HG02943 (cell line): Measurements from ENCODE around the gene F5.

Experiments
- ATAC-seq: cut with Tn5 transposase; IDR thresholded peaks from one replicate; pipeline ENCODE4 v1.9.1; 2021; ENCODE audit warnings: mild to moderate bottlenecking, low read depth, moderate library complexity; ENCODE audit not compliant: unreplicated experiment

Gene F5

DNA sequence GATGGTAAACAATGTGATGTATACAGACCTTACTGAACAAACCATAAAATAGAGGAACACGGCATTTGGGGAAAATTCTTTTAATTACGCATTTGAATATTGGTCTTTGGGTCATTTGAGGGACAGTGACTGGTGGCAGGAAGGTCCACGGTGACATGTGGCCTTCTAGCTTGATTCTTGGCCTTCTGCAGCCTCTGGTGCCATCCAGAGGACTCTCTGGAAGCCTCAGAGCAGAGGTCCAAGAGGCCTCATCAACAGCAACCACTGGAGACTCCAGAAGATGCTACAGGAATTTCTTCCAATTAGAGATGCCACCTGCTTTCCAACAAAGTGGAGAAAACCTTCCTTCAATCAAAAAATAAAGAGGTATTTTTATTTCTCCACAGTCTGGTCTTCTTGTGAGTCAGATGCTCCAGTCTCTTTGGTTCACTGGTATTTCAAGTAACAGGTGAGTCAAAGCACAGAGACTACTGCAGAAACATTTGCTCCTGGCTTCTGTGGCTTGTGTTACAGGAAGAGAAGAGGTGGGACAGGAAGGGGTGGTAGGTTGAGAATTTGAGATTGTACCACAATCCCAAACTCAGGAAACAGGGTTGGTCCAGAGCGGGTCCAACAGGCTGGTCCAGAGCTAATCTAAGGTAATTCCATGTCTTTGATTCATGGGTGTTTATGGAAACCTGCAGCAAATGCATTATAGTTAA lies 2.7 kb upstream of the F5 start:
- ATAC-seq: no peak

DNA sequence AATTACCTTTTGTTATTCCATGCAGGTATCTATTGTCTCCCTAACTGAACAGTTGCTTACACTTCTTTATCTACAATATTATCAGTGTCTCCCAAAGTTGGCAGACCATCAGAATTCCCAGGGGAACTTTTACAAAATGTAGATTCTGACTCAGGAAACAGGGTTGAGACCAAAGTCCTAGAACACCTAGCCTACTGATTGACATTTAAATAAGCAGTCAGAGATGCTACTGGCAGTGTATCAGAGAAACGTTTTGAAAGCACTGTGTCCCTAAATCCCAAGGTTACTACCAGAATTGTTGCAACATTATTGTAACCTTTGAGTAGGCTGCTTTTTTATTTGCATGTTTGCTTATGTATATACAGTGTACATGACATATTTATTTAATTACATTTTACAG lies 1.8 kb upstream of the F5 start:
- ATAC-seq: no peak

- no peak for ATAC-seq
Measured at GRCh38 chr1:169586067-169586394, 250 bp downstream of the F5 start.

- ATAC-seq: no peak
Measured at GRCh38 chr1:169585181-169585580, 1.1 kb downstream of the F5 start.

GRCh38 chr1:169584483-169585144 lies 1.7 kb downstream of the F5 start:
- no peak for ATAC-seq

DNA sequence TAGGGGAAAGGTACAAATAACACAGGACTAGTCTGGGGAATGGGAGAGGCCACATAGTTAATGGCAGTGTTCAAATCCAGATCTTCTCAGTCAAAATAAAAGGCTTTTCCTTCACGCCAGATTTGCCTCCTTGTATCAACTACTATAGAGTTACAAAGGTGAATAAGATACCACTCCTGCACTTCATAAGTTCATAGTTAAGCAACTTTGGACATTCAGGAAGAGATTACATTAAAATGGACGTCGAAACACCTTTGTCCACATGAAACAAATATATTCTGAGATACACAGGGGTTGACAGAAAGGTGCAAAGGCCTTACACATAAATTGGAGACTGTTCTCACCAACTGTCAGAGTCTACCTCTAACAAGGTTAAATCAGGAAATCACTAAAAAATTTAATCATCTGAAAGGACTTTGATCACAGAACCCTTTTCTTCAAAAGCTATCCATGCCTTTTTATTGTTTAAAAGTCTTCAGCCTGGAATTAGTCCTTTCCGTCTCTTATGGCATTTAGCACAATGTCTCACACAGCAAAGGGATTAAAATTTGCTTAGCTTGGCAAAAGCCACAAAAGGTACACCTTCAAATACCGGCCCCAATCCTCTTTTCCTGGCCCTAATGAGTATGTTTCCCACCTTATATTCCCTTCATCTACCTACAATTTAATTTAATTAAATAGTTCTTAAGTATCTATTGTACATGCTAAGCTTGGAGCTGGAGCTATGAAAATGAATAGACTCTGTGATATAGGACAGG lies 8.1 kb downstream of the F5 start:
- no peak for ATAC-seq

DNA sequence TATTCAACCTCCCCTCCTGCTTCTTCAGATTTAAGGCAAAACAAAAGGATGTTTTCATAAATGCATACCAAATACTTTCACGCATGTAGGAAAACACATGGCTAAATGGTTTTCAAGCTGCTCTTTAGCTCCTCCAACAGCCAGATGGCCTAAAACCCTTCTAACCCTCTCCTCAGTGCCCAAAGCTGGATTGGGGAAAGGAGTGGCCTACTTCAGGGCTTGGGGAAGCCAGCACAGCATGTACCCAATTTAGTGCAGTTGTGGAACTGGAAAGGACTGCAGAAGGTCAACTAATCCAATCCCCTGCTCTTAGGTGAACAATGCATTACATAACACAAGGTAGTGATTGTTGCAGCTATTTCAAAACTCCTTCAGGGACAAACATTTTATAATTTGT lies 9.3 kb downstream of the F5 start:
- no peak for ATAC-seq

DNA sequence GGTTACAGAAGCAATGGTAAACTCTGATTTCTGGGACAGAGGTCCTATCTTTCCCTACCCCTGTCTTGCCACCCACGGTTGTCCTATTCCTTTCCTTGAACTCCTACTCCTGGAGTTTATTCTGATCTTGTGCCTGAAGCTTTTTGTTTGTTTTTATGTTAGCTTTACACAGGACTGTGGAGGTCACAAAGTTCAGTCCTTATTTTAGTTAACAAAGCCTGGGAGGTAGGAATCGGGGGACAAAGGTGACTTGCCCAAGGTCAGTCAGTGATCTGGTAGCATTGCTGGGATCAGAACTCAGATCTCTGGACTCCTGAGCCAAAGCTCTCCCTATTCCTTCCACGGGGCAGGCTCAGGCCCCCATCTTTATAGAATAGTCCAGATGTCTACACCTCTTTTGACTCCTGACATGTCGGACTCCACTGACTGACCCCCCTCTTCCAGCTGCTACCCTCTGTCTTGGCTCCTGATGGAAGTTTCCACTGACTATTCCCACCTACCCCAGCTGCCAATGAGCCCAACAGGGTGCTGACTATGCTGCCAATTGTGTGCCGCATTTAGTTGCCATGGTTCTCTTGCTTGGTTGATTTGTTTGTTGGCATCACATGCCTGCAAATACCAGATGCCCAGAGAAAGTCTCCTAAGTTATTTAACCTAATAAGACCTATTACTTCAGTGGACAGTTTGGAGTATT lies 9.9 kb downstream of the F5 start:
- ATAC-seq: no peak

DNA sequence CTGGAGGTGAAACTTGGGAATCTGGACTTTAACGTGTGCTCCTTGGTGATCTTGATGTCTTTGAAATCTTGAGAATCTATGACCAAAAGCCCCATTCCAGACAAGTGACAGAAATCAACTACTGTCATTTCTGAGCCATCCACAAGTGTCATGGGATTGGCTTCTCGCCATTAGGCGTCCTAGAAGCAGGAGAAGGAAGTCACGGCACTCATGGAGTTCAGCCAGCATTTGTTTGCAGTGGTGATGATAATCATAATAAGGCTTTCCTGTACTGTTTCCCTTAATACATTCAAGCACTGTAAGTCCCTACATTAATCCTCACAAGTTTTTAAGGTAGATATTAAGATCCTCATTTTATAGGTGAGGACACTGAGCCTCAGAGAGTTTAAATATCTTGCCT lies 11.9 kb downstream of the F5 start:
- no peak for ATAC-seq

GRCh38 chr1:169572187-169572586 lies 14.1 kb downstream of the F5 start:
- ATAC-seq: no peak

DNA sequence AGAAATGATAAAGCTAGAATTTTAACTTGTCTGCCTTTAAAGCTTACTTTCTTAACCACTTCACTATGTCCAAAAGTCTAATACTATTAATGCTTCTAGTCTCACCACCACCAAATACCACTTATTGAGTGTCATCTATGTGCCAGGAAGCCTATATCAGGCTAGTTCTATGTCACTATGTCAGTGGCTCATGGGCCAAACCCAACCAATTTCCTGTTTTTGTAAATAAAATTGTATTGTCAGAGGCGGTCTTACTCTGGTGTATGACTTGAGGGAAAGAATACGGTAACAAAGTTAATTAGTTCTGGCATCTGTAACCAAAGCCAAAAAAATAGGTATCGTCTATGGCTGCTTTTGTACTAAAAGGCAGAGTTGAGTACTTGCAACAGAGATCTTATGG lies 14.8 kb downstream of the F5 start:
- no peak for ATAC-seq

DNA sequence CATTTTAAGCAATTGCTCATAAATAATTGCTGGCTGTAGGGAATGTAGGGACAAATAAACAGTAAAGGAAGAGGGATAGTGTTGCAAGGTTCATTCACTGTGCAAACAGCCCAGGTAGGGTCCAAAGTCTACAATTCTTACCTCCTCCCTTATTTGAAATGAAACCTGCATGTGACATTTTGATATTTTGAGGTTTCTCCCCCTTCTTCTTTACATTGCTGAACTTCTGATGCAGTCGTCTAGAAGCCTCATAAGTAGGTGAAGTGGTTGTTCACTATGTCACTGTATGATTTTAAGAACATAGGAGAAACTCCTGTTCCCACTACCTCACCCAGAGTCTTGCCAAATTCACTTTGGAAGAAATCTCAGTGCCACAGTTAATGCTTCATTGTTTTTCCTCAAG lies 16.1 kb downstream of the F5 start:
- no peak for ATAC-seq

DNA sequence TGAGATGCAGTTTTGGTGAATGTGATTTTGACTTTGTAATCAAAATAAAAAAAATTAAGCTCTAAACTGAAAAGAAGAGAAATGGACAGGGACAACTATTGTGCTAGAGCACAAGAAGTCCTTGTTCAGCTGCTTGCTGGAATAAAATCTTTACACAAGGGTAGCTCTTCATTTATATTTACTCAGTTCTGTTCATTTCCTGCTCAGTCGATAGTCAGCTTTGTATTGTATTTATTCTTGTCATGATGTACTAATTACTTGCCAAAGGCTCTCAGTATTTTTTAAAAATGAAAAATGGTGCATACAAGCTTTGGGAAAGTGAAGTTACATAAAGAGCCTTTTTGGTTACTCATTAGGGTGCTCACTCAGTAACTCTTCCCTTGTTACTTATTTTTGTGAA lies 17.8 kb downstream of the F5 start:
- no peak for ATAC-seq

GRCh38 chr1:169565335-169566271 lies 20.7 kb downstream of the F5 start:
- ATAC-seq: no peak

DNA sequence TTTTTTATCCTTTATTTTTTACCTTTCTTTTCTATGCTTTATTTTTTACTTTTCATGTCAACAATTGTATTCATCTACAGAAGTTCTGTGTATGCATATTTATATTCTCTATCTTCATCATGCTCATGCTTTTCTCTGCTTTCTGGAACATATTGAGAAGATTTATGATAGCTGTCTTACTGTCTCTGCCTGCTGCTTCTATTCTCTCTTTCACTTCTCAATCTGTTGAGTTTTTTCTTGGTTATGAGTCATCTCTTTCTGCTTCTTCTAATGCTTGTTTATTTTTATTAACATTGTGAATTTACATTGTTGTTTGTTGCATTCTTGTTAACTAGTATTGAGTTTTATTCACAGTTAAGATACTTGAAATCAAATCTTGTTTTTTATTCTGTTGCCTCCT lies 22.6 kb downstream of the F5 start:
- ATAC-seq: no peak

- no peak for ATAC-seq
Measured at GRCh38 chr1:169563019-169563615, 23.2 kb downstream of the F5 start.

DNA sequence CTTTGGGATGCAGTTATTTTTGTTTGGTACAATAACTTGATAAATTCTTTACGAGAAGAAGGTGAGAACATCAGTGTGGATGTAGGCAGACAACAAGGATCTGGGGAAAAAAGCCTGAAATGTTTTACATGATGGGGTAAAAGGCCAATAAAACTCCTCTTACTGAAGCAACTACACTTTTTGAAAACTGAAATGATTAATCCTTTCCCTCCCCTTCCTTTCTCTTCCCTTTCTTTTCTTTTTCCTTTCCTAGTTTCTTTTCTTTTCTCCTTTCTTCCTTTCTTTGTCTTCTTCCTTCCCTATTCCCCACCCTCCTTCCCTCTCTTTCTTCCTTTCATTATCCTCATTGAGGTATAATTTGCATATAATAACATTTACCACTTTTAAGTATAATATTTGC lies 24.6 kb downstream of the F5 start:
- ATAC-seq: no peak

DNA sequence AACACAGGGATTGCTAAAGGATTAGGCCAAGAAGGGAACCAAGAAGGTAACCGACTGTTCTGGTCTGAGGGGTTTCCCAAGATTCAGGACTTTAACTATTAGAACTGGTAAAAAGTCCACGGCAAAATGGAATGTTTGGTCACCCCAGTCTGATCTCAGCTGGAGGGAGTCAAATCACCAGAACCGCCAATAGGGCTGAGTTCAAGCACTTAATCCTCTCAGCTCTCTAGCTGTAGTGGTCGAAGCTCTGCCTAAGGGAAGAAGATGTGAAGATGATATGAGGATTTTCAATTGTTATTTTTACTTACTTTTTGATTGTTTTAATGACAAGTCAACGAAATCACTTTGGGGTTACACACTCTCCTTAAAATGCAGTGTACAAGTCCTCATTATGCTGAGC lies 29.1 kb downstream of the F5 start:
- ATAC-seq: no peak

- ATAC-seq: no peak
Measured at GRCh38 chr1:169550294-169550693, 36.0 kb downstream of the F5 start.

- ATAC-seq: no peak
Measured at GRCh38 chr1:169548282-169548681, 38.0 kb downstream of the F5 start.
